Heart right ventricle (tissue), 16 donors: ENCODE data around the gene SLC19A2. TPM values are rescaled to one million over a fixed set of nuclear protein-coding genes. Genes with fewer than 3 reads are reported as not detected.

Source experiments
- ATAC-seq, 8 donors: fragments of 200-7000 bp; cut with Tn5 transposase; one replicate each; pipeline ENCODE4 v1.9.1; 2020; ENCODE audit warnings: mild to moderate bottlenecking in 8 of 8, moderate library complexity in 8 of 8, moderate number of reproducible peaks in 1 of 8
- DNase-seq, 2 donors: peaks; one replicate each; pipeline ENCODE4 v3.0.0-alpha.2; 2020
- H3K27ac ChIP-seq, 10 donors: fragments of 200-600 bp; sonication (generic) in 2 of 10; one replicate each; pipeline versions ENCODE4 v1.5.0 to v1.8.0; 2020 to 2022; ENCODE audit warnings: mild to moderate bottlenecking in 3 of 10
- H3K27me3 ChIP-seq, 7 donors: fragments of 200-600 bp; one replicate each; pipeline ENCODE4 v1.8.0; 2021 to 2022; ENCODE audit warnings: mild to moderate bottlenecking in 2 of 7
- H3K36me3 ChIP-seq, 9 donors: fragments of 200-600 bp; sonication (generic) in 1 of 9; one replicate each; pipeline versions ENCODE4 v1.5.0 to v1.8.0; 2020 to 2022; ENCODE audit warnings: mild to moderate bottlenecking in 2 of 9
- H3K4me1 ChIP-seq, 9 donors: fragments of 200-600 bp; sonication (generic) in 1 of 9; one replicate each; pipeline versions ENCODE4 v1.5.0 to v1.8.0; 2020 to 2022; ENCODE audit warnings: mild to moderate bottlenecking in 4 of 9
- H3K4me3 ChIP-seq, 10 donors: fragments of 200-600 bp; sonication (generic) in 2 of 10; one replicate each; pipeline versions ENCODE4 v1.5.0 to v1.8.0; 2020 to 2022; ENCODE audit warnings: mild to moderate bottlenecking in 7 of 10, moderate library complexity in 2 of 10
- H3K9me3 ChIP-seq, 11 donors: fragments of 200-600 bp in 10 of 11; sonication (generic) in 2 of 11; one replicate each; pipeline versions ENCODE4 v1.5.0 to v1.8.0; 2013 to 2022; ENCODE audit warnings: mild to moderate bottlenecking in 2 of 11, control low read depth in 1 of 11, moderate library complexity in 1 of 11
- CTCF ChIP-seq, 9 donors: fragments of 200-600 bp; sonication (generic) in 2 of 9; IDR thresholded peaks; one replicate each; pipeline versions ENCODE4 v1.5.0 to v1.8.0; 2021 to 2022; ENCODE audit warnings: antibody characterized with exemption in 9 of 9, mild to moderate bottlenecking in 5 of 9, moderate library complexity in 1 of 9
- WGBS, 2 donors: extraction: QIAGEN DNeasy Blood & Tissue Kit; methylation state at CpG; one replicate each; pipeline ENCODE4 v1.1.7; 2013; ENCODE audit warnings: inconsistent platforms in 1 of 2; 5-methylcytosine and 5-hydroxymethylcytosine counted together
- intact Hi-C, 10 donors: fragments of 100-400 bp; cut with DNase I; formaldehyde crosslinking; loops; one replicate each; pipeline versions ENCODE4 v1.11.1 to v1.14.2; 2022
- polyA plus RNA-seq, 2 donors: library from polyadenylated mRNA; stranded (reverse); fragments of 200-250 nt; gene quantifications; one replicate each; pipeline ENCODE4 v1.2.3, GENCODE V29; 2013
- total RNA-seq, 10 donors: library from RNA; stranded (reverse); fragmentation: NEBNext Ultra II Directional in 3 of 10; extraction: Animal tissue kit (Norgen Biotek cat#: 25700) in 3 of 10; gene quantifications; one replicate each; pipeline versions ENCODE4 v1.2.1 to v1.2.4, GENCODE V29; 2021 to 2023
- donor health status: Arrhythmogenic right ventricular cardiomyopathy.
- donor health status: ischemic (EF 13 %, LVEDD 7.1; RV severe dilation, severe dysfunction).
- donor health status: healthy with polysubstance abuse.
- donor health status: DM: no; HTN: yes; CAD: no.
- donor health status: DM: no; HTN: no; CAD: no.
- donor health status: ischemic (EF 25% LVEDD 6.9; RV normal size, moderate dysfunction).
- donor health status: ischemic (EF 25% LVEDD 5.7; RV mildly dilated, moderate dysfunction).
- donor health status: healthy.
- donor health status: DM: yes; HTN: yes; CAD: no.
- donor health status: Ischemic cardiomyopathy.
- donor health status: ischemic (EF 35%, LVEDD 5.7; RV mildly dilated, moderate dysfunction).
- donor health status: nonischemic (EF 11% LVEDD 7.7; RV severe dilation, severe dysfunction).
- donor health status: DM: yes; HTN: yes; CAD: no.
- donor health status: PGD.
- donor health status: ischemic (EF 29% LVEDD 5.4; RV normal size, mild dysfunction).
- donor health status: nonischemic (EF 23%, LVEDD 6.1; RV moderate dilation, normal function).

Gene SLC19A2
- total and polyA plus RNA-seq, 12 donors: 7.6 to 43.2 (median 17.1) TPM

GRCh38 chr1:169495046-169495775, 9.5 kb upstream of the SLC19A2 start:
- peak in 1 of 8 donors; percentile 29 for ATAC-seq
- intact Hi-C loops: no loop called here
- no peak for DNase-seq

GRCh38 chr1:169494343-169494742, 8.6 kb upstream of the SLC19A2 start:
- no peaks in the 10 kb centered on the region for H3K36me3 ChIP-seq
- no peak overlapping the region for H3K27ac ChIP-seq
- ATAC-seq: no peak
- 94 to 96% methylated on average over 3 of the region's 3 CpGs for WGBS, 2 donors
- intact Hi-C loops: no loop called here
- TF ChIP-seq CTCF (IDR thresholded peaks at IDR 0.05): no peak
- no peaks in the 10 kb centered on the region for H3K4me1 ChIP-seq
- no peak for DNase-seq
- no peaks in the 10 kb centered on the region for H3K9me3 ChIP-seq
- no peaks in the 10 kb centered on the region for H3K27me3 ChIP-seq
- H3K4me3 ChIP-seq: no peak overlapping the region

More at GRCh38 chr1:169495046-169495775, 9.5 kb upstream of the SLC19A2 start:
- no peak overlapping the region for H3K4me3 ChIP-seq
- no peaks in the 10 kb centered on the region for H3K27me3 ChIP-seq
- no peak for TF ChIP-seq CTCF (IDR thresholded peaks at IDR 0.05)
- H3K36me3 ChIP-seq: no peaks in the 10 kb centered on the region
- H3K4me1 ChIP-seq: no peaks in the 10 kb centered on the region
- no peaks in the 10 kb centered on the region for H3K9me3 ChIP-seq
- no peak overlapping the region for H3K27ac ChIP-seq

GRCh38 chr1:169493251-169493650, 7.5 kb upstream of the SLC19A2 start:
- TF ChIP-seq CTCF (IDR thresholded peaks at IDR 0.05): no peak
- intact Hi-C loops: no loop called here
- Histone ChIP-seq H3K27me3 (no peaks in the 10 kb centered on the region), H3K4me1 (no peaks in the 10 kb centered on the region), H3K36me3 (no peaks in the 10 kb centered on the region), H3K4me3 (no peak overlapping the region), H3K9me3 (no peaks in the 10 kb centered on the region), H3K27ac (no peak overlapping the region)
- ATAC-seq (no peak), DNase-seq (no peak)
- 81 to 88% methylated on average over 1 of the region's 1 CpG for WGBS, 2 donors

GRCh38 chr1:169491845-169492281, 6.1 kb upstream of the SLC19A2 start:
- intact Hi-C loops: no loop called here
- Histone ChIP-seq H3K4me1 (peaks cover 0 to 9% (median 4%) of the 10 kb centered on the region in 9 donors), H3K27me3 (no peaks in the 10 kb centered on the region), H3K36me3 (no peaks in the 10 kb centered on the region), H3K9me3 (no peaks in the 10 kb centered on the region), H3K4me3 (no peak overlapping the region), H3K27ac (no peak overlapping the region)
- 80 to 82% methylated on average over 3 of the region's 3 CpGs for WGBS, 2 donors
- ATAC-seq (no peak), DNase-seq (no peak)
- TF ChIP-seq CTCF (IDR thresholded peaks at IDR 0.05): no peak
